GM21360 (cell line): ENCODE measurements around the gene TBC1D24.
A peak's percentile ranks its signal among the peaks of the same experiment; 100 is the strongest.
"Not testable (repeated sequence)": the region's sequence is repeated elsewhere in the genome, so short reads cannot be mapped to it uniquely, and the experiment has no call there.

ENCODE experiments used
- ATAC-seq: cut with Tn5 transposase; IDR thresholded peaks from one replicate; pipeline ENCODE4 v1.9.1; 2021; ENCODE audit warnings: mild to moderate bottlenecking, moderate library complexity; ENCODE audit not compliant: unreplicated experiment

Gene TBC1D24

DNA sequence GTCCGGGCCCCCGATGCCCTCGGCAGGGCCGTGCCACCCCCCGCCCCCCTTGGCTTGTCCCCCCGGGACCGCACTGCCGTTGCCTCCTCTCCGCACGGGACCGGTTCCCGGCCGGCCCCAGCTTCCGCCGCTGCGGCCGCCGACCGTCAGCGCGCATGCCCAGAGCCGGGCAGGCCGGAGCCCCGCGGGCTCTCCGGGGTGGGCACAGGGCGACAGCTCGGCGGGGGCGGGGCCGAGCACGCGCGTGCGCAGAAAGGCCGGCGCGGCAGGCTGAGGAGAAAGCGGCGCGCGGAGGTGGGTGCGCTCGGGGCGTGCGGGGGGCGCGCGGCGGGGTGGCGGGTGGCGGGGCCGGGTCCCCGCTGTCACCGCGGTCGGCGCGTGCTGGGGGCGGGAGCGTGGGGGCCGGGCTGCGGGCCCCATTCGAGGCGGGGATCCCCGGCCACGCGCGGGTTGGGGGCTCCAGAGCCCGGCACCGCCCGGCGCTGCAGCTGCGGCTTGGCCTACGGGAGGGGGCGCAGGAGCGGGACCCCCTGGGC is at the start of gene TBC1D24:
TSS of gene TBC1D24 (plus strand) at position 251 of the 536 bp plus-strand sequence. CDS start 21,022 bp downstream, outside the sequence.
- ATAC-seq: peak; percentile 37

- no peak for ATAC-seq
Measured at GRCh38 chr16:2425825-2426430, 49.0 kb upstream of the TBC1D24 start.

DNA sequence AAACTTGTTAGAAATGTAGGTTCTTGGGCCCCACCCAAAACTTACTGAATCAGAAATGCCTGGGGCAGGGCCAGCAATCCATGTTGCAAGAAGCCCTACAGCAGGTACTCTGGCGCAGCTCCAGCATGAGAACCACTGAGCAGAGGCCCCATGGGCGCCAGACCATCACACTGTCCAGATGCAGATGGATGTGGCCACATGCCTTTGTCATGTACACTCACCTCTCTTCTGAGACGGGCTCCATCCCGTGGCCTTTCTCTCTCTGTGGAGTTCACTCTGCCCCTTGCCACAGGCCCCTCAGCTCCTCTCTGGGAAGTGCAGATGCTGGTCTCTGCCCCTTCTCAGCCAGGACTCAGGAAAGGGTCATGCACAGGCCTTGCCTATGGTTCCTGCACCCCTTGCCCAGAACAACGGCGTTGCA is 48.0 kb upstream of the TBC1D24 start:
- no peak for ATAC-seq

DNA sequence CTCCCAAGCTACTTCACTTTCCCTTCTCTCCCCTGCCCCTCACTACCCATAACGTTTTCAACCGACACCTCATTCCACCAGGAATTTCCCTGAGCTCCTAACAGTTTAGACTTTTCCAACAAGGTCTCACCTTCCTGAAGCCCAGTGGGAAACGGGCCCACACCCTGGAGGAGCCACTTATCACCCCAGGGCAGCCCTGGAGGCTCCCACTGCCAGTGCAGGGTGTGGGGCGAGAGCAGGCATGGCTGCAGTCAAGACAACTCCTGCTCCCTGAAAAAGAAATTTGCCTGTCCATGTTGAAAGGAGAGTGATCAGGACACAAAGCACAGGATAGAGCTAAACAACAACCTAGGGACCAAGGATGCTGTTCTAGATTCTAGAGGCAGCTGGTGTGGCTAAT is 47.4 kb upstream of the TBC1D24 start:
- ATAC-seq: no peak

GRCh38 chr16:2428051-2428783 is 46.7 kb upstream of the TBC1D24 start:
- no peak for ATAC-seq

GRCh38 chr16:2428784-2429033 is 46.2 kb upstream of the TBC1D24 start:
- no peak for ATAC-seq

- ATAC-seq: peak; percentile 81
Measured at GRCh38 chr16:2429034-2429770, 45.7 kb upstream of the TBC1D24 start, which contains the start of gene CCNF. Gene CCNF (plus strand): TSS chr16:2429447. CDS start chr16:2429482, 35 bp downstream.

GRCh38 chr16:2429771-2430663 is 44.9 kb upstream of the TBC1D24 start:
- ATAC-seq: peak; percentile 2

- ATAC-seq: no peak
Measured at GRCh38 chr16:2432286-2432685, 42.6 kb upstream of the TBC1D24 start.

DNA sequence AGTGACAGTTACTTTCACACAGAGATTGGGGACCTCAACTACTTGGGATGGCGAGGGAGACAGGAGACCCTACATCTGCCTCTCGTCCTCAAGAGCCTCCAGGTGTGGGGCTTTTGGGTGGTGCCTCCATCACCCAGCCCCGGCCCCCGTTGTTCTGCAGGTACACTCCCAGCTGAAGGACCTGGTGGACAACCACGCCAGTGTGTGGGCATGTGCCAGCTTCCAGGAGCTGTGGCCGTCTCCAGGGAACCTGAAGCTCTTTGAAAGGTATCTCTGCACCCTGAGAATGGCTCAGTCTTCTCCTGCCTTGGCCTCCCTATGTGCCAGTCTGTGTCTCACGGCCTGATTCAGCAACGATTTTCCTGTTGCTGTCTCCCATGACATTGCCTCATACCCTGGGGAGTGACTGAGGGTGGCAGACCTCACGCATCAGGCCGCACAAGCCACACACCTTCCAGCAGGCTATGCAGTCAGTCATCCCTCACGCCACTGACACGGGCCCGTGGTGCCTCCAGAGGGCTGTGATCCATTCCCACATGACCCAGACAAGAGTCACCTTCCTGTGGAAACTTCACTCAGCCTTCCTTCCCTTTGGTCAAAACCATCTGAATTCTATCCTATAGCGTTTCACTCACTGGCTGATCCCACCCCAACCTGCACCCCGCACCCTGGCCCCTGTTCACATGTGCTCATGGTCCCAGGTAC is 42.0 kb upstream of the TBC1D24 start:
- ATAC-seq: no peak

- ATAC-seq: not testable (repeated sequence)
Measured at GRCh38 chr16:2435236-2435635, 39.7 kb upstream of the TBC1D24 start.

GRCh38 chr16:2436110-2436509 is 38.8 kb upstream of the TBC1D24 start:
- ATAC-seq: no peak

DNA sequence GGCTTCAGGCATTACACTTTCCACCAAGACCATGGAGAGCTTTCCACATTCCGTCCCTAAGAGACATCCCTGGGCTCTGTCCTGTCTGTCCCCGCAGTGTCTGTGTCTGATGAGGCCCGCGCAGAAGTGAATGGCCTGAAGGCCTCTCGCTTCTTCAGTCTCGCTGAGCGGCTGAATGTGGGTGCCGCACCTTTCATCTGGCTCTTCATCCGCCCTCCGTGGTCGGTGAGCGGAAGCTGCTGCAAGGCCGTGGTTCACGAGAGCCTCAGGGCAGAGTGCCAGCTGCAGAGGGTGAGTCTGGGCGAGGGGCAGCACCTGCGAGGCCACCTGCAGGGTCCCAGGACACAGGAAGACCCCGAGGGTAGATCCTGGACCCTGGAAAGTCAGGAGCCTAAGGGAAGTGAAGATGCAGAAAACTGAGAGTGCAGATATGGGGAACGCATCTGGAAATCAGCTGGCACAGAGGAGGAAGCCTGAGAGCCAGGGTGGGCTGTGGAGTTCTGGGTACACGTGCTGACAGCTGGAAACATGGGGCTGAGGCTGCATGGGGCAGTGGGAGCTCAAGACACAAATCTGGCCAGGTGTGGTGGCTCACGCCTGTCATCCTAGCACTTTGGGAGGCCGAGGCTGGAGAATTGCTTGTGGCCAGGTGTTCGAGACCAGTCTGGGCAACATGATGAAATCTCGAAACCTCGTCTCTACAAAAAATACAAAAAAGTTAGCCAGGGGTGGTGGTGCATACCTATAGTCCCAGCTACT is 37.7 kb upstream of the TBC1D24 start:
- ATAC-seq: no peak

- no peak for ATAC-seq
Measured at GRCh38 chr16:2438121-2438520, 36.8 kb upstream of the TBC1D24 start.

DNA sequence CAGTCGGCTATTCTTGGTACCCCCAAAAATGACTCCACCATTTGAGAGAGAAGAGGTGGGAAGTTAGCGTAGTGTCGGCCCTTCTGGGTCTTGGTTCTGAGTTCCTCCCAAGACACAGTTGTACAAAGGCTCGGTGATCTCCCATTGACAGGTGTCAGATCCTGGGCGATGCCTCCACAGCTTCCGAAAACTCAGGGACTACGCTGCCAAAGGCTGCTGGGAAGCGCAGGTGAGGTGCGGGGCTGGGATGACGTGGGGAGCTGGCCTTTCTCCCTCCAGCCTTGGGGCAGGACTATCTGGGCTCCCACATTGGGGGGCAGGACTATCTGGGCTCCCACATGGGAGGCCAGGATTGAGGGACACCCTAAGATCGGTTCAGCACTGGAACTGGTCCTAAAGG is 35.3 kb upstream of the TBC1D24 start:
- no peak for ATAC-seq

DNA sequence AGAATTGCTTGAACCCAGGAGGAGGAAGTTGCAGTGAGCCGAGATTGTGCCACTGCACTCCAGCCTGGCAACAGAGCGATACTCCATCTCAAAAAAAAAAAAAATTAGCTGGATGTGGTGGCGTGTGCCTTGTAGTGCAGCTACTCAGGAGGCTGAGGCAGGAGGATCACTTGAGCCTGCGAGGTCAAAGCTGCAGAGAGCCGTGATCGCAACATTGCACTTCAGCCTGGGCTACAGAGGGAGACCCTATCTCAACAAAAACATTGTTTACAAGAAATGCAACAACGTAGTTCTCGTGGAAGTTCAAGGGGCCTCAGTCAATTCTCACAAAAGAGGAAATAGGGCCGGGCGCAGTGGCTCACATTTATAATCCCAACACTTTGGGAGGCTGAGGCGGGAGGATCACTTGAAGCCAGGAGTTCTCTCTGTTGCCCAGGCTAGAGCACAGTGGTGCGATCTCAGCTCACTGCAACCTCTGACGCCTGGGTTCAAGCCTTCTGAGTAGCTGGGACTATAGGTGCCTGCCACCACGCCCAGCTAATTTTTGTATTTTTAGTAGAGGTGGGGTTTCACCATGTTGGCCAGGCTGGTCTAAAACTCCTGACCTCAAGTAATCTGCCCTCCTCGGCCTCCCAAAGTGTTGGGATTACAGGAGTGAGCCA is 33.7 kb upstream of the TBC1D24 start:
- ATAC-seq: not testable (repeated sequence)

GRCh38 chr16:2443555-2443954 is 31.4 kb upstream of the TBC1D24 start:
- ATAC-seq: no peak

DNA sequence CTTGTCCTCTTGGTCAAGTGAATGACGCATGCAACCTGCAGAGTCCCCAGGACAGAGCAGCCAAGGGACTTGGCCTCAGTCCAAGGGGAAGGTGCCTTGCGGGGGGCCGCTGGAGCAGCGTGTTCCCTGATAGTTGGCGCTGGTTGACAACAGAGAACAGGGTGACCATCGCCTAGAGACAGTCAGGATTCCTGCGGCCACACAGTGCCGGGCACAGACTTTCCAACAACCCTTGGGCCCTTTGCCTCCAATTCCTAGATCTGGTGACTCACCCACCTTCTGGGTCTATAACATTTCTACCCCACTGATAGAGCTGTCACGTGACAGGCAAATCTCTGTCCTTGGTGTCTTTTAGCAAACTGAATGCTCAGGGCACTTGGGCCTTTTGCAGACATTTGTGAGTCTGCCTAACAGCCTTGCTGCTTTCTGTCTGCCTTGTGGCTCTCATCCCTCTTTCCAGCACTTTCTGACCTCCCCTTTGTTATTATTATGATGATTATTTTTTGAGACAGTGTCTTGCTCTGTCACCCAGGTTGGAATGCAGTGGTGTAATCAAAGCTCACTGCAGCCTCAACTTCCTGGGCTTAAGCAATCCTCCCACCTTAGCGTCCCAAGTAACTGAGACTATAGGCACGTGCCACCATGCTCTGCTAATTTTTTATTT is 26.9 kb upstream of the TBC1D24 start:
- ATAC-seq: no peak
